Ishikawa (cell line): ENCODE measurements around the gene GRM7.

ENCODE experiments used
- CEBPB ChIP-seq: IDR thresholded peaks from 2 replicates; pipeline ENCODE4 v1.6.1; 2012
- CREB1 ChIP-seq: IDR thresholded peaks from 2 replicates; pipeline ENCODE4 v1.6.1; 2012; ENCODE audit warnings: low read depth
- EP300 ChIP-seq: IDR thresholded peaks from 2 replicates; pipeline ENCODE4 v1.6.1; 2012; ENCODE audit warnings: borderline replicate concordance
- FOXM1 ChIP-seq: IDR thresholded peaks from 2 replicates; pipeline ENCODE4 v1.6.1; 2012; ENCODE audit warnings: low read depth, borderline replicate concordance
- NFIC ChIP-seq: IDR thresholded peaks from 2 replicates; pipeline ENCODE4 v1.6.1; 2012
- RAD21 ChIP-seq: IDR thresholded peaks from 2 replicates; pipeline ENCODE4 v1.6.1; 2012; ENCODE audit warnings: low read depth
- REST ChIP-seq: IDR thresholded peaks from 2 replicates; pipeline ENCODE4 v1.6.1; 2012; ENCODE audit warnings: low read depth, mild to moderate bottlenecking
- TAF1 ChIP-seq: IDR thresholded peaks from 2 replicates; pipeline ENCODE4 v1.6.1; 2012; ENCODE audit warnings: low read depth, mild to moderate bottlenecking
- TCF12 ChIP-seq: IDR thresholded peaks from 2 replicates; pipeline ENCODE4 v1.6.1; 2012; ENCODE audit warnings: low read depth
- TEAD4 ChIP-seq: IDR thresholded peaks from 2 replicates; pipeline ENCODE4 v1.6.1; 2012
- USF1 ChIP-seq: IDR thresholded peaks from 2 replicates; pipeline ENCODE4 v1.6.1; 2012
- YY1 ChIP-seq: IDR thresholded peaks from 2 replicates; pipeline ENCODE4 v1.6.1; 2012; ENCODE audit warnings: low read depth
- TF ChIP-seq, protein P1 (sequence below): IDR thresholded peaks from 2 replicates; pipeline ENCODE4 v1.6.1; 2012

DNA sequence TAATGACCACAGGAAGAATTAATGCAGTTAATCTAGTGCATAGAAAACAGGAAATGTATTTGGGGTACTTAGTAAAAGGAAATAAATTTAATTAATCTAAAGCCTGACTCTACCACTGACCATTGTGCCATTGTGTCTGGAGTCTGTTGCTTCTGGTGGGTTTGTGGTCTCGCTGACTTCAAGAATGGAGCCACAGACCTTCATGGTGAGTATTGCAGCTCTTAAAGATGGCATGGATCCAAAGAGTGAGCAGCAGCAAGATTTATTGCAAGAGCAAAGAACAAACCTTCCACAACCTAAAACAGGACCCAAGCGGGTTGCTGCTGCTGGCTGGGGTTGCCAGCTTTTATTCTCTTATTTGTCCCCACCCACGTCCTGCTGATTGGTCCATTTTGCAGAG lies 929.2 kb downstream of the GRM7 start:
- TF ChIP-seq EP300 = no peak
- no peak for TF ChIP-seq USF1
- no peak for TF ChIP-seq YY1
- no peak for TF ChIP-seq TAF1
- TF ChIP-seq NFIC = no peak
- TF ChIP-seq FOXM1 = no peak
- TF ChIP-seq TCF12 = no peak
- TF ChIP-seq CEBPB = no peak
- no peak for TF ChIP-seq RAD21
- TF ChIP-seq, protein P1, sequence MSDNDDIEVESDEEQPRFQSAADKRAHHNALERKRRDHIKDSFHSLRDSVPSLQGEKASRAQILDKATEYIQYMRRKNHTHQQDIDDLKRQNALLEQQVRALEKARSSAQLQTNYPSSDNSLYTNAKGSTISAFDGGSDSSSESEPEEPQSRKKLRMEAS = no peak
- TF ChIP-seq REST = no peak
- no peak for TF ChIP-seq TEAD4
- no peak for TF ChIP-seq CREB1
